HG03095 (cell line): ENCODE data around the gene WDR62.

ENCODE experiments used
- ATAC-seq: cut with Tn5 transposase; IDR thresholded peaks from one replicate; pipeline ENCODE4 v1.9.1; 2021; ENCODE audit warnings: moderate library complexity; ENCODE audit not compliant: unreplicated experiment

Gene WDR62

DNA sequence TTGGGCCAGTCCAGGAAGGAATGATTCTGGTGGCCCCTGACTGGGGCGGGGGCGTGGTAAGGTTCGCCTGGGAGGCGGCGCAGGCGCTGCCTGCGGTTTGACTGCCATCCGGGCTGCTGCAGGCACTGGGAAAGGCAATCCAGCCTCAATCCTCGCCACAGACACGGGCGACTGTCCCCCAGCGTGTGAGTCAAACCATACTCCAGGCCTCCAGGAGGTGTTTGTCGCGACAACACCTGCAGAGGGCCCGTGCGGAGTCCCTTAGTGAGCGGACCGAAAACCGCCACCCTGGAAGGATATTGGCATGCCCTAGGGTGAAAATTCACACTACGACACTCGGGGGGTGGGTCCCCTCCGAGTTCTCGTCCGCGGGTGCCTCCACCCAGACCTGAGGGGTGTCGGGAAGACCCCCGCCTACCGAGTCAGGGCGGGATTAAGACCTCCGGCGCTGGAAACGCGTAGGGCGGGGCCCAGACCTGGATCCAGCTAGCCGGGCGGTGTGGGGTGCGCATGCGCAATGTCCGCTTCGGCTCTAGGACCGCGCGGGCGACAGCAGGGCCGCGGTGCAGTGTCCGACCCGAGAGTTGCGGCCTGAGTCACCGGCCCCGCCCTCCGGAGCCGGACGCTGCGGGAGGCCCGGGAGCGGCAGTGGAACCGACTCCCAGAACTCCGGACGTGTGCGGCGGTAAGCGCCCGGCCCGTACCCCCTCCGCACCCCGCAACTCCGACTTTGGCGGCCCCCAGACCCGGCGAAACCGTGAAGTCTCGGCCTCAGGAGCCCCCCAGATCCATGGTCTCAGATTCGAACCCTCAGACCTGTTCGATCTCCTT is 85.0 kb downstream of the WDR62 start, which contains the start of gene CAPNS1:
Gene CAPNS1, plus strand, starts transcription at position 594 of the 831 bp plus-strand sequence. CDS start 946 bp downstream, outside the sequence.
- ATAC-seq: peak; percentile 69

DNA sequence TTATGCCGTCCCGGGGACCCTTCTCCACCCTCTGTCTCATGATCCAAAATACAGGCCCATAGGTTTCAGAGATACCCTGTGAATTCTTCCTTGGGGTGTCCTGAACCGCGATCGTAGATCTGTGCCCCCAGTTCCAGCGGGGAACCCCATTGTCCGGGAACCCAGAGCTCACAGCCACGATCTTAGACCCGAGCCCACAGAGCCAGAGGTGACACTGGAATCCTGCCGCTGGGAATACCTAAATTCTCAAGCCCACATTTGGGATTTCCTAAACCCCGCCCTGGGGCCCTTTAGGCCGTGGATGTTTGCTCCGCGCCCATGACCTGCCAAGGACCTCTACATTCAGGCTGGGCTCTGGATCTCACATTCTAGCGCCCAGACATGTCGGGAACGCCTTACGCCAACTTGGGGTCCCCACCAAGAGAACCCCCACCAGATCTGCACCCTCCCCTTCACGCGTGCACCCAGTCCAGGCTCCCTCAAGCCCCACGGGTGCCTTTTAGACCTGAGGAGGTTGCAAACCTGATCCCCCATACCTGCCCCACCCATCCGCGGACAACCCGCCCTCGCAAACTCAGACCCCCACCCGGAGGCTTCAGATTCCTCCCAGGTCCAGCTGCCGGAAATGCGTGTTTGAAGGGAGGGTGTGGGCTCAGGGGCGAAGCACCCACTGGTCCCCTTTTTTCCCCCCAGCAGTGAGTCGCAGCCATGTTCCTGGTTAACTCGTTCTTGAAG is 85.8 kb downstream of the WDR62 start:
- no peak for ATAC-seq

DNA sequence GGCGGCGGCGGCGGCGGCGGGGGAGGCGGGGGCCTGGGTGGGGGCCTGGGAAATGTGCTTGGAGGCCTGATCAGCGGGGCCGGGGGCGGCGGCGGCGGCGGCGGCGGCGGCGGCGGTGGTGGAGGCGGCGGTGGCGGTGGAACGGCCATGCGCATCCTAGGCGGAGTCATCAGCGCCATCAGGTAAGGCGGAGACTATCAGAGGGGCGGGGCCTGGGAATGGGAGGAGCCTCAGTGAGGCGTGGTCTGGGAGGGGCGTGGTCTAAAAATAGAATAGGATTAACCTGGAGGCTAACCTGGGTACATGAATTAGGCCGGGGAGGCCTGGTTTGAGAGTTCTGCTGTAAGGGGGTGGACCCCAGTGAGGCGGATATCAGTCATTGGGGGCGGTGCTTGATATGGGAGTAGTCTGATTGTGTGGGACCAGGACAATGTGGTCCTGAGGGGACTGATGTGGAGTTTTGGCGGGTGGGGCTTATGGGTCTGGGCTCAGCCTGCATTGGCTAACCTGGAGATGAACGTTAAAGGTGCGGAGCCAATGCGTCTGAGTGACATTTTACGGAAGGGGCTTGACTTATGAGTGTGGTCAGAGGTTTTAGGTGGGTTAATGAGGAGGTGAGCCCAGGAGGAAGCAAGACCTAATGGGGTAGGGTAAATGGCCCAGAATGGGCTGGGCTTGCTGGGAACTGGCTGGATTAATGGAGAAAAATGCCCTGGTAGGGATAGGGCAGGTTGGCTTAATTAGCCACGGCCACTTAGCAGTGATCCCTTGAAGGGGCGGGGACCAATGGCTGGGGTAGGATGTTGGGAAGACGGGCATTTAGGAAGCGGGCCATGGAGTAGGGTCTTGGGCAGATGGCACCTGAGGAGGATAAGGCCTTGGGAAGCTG is 86.6 kb downstream of the WDR62 start:
- peak; percentile 35 for ATAC-seq

DNA sequence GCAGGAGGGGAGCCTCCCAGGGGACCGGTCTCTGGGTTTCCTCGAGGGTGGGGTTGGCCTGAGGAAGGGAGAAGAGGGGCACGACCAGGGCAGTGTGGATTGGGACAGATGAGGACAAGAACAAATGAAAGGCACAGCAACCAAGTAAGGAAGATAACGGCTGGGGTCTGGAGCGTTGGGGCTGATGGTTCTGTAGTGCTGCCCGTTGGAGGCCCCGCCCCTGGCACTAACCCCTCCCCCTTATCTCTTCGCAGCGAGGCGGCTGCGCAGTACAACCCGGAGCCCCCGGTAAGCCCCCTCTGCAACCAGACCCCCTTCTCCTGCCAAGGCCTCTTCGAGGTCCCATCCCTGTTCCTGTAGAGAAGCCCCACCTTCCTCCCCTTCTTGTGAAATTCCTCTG is 87.3 kb downstream of the WDR62 start:
- no peak for ATAC-seq

DNA sequence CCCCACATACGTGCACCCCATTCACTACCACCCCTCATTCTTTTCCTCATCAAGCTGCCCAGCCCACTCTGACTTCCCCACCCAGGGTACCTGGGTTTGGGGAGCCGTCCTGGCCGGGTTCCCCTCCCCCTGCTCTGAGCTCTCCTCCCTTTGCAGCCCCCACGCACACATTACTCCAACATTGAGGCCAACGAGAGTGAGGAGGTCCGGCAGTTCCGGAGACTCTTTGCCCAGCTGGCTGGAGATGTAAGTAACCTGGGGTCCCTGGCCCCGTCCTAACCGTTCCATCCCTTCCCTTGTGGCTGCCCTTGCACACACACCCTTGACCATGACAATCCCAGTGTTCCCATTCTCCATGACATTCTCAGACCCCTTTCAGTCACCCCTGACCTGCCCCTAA is 87.8 kb downstream of the WDR62 start:
- no peak for ATAC-seq

DNA sequence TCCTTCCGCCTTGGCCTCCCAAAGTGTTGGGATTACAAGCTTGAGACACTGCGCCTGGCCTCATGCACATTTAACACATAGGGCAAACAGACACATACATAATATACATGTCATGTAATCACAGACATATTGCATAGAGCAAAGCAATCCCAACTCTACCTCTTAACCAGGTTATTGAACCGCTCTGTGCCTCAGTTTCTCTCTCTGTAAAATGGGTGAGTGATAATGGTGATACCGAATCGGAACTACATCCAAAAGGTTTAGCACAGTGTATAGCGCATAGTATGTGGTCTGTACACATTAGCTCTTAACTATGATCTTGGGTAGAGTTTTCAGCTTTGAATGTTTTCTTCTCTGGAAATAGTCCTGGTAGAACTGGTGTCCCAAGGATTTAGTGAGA is 89.9 kb downstream of the WDR62 start:
- ATAC-seq: no peak

DNA sequence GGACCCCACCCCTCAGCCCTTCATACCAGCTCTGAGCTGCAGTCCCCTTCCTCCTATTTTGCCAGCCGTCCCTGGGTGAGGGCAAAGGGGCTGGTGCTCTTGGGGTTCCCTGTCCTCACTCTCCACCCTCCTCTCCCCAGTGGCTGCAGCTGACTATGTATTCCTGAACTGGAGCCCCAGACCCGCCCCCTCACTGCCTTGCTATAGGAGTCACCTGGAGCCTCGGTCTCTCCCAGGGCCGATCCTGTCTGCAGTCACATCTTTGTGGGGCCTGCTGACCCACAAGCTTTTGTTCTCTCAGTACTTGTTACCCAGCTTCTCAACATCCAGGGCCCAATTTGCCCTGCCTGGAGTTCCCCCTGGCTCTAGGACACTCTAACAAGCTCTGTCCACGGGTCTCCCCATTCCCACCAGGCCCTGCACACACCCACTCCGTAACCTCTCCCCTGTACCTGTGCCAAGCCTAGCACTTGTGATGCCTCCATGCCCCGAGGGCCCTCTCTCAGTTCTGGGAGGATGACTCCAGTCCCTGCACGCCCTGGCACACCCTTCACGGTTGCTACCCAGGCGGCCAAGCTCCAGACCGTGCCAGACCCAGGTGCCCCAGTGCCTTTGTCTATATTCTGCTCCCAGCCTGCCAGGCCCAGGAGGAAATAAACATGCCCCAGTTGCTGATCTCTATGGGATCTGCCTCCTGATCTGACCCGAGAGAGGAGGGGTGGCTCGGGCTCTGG is 95.1 kb downstream of the WDR62 start:
- ATAC-seq: no peak

DNA sequence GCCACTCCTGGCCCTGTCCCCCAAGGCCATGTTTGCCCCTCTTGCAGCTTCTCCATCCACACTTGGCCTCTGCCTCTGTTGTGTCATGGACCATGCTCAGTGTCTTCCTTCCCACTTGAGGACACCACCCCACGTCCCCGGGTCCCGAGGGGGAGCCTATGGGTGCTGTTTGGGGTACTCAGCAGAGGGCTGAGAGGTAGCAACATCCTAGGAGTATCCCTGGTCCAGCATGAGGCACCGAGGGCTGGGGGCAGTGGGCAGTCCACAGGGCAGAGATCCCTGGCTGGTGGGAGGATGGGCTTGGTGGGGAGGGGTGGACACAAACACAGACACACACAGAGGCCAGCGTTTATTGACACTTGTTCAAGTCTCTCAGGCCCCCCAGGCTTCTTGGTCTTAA is 95.9 kb downstream of the WDR62 start:
- no peak for ATAC-seq

DNA sequence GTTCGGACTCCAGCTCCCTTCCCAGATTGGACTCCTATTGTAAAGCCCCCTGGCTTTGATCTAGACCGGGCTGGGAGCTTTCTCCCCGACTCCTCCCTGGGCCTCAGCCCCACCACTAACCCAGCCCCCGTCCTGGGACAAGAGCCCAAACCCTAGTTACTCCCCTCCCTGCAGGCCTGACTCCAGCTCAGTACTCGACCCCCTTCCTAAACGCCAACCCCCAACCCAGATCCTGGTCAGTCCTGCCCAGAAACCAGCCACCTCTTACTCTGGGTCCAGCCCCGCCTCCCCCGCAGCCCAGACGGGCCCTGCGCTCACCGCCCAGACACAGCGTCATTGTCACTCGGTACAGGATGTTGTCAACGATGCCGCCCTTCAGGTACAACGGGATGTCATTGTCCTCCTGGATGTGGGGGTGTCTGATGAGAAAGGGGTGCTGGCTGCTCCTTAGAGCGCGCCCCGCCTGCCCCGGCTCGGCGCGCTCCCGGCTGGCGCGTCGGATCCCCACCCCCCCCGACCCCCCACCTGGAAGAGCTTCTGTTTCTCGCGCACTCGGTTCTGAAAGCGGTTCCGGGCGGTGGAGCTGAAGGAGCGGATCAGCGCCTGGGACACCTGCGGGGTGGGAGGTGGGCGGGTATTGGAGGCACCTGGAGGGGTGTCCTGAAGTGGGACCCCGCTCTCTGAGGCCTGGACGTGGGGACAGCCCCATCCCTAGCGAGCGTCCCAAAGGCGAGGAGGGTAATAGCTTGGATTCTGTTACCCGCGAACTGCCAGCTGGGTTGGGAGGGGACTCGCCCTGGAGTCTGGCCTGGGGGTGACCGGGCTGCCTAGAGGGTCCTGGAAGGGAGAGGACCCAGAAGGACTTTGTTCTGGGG is 96.7 kb downstream of the WDR62 start:
- no peak for ATAC-seq

DNA sequence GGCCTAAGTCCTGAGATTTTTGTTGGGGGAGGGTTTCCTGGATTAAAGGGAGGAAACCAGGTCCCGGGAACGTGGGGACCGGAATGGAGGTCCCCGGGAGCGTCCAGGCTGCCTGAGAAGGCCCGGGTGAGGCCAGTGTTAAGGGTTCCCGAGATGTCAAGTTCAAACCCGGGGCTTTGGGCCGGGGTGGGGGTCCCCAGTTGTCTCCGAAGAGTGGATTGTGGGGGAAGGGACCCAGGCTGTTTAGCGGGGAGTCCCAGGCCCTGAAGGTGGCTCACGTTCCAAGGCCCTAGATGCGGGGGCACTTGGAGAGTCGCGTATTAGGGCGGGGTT is 97.3 kb downstream of the WDR62 start:
- no peak for ATAC-seq

DNA sequence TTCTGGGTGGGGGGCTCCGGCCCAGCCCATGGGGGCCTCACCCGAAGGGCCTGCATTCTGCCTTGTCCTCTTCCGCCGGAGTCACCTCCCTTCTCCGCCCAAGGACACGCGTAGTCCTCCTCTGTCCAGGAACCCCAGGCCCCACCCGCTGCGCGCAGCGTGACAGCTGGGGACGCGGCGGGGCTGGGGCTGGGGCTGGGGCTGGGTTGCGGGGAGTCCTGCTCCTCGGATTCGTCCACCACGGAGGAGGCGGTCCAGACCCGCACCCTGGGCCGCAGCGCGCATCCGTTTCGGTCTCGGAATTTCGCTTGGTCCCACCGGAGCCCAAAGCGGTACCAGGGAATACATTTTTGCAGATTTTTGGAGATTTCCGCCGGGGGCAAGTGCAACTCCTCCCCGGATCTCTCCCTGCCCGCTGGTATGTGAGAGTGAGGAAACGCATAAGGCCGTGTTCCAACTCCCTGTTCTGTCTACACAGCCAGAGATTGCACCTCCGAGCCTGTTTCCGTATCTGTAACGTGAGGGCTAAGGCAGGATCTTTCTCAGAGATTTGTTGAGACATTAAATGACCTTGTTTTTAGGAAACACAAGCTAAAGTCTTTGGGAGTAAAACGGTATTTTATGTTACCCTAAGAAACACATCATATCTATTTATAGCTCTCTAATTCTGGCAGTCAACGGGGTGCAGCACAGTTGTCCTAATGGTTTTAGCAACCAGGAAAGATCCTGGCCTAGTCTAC is 97.8 kb downstream of the WDR62 start, which contains the start of gene COX7A1:
Gene COX7A1, minus strand, starts transcription at position 96 of the 740 bp plus-strand sequence. Its CDS starts 40 bp downstream, at position 56.
- no peak for ATAC-seq

DNA sequence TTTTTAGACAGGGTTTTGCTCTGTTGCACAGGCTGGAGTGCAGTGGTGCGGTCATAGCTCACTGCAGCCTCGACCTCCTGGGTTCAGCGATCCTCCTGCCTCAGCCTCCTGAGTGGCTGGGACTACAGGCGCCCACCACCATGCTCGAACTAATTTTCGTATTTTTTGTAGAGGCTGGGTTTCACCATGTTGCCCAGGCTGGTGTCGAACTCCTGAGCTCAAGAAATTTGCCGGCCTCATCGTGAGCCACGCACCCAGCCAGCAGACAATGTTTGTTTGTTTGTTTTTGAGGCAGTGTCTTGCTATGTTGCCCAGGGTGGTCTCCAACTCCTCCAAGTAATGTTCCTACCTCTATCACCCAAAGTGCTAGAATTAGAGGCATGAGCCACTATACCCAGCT is 98.4 kb downstream of the WDR62 start:
- no peak for ATAC-seq
